GM13977 (cell line): Measurements from ENCODE around the gene UTP20.
A peak's percentile ranks its signal among the peaks of the same experiment; 100 is the strongest.

Source experiments
- DNase-seq: peaks from one replicate; pipeline ENCODE4 v3.0.0; 2012; ENCODE audit warnings: low spot score
- in situ Hi-C: fragments of 300-500 bp; cut with MboI; formaldehyde crosslinking; loops from one replicate; pipeline ENCODE4 v1.12.0; 2022; ENCODE audit warnings: low sequenced_read_pairs, low pct_unique_long_range_greater_than_20kb, mixed read lengths, inconsistent platforms; ENCODE audit not compliant: unreplicated experiment
- TF ChIP-seq, protein P1 (sequence below): IDR thresholded peaks from 2 replicates; pipeline ENCODE4 v1.5.1; 2012; ENCODE audit warnings: mild to moderate bottlenecking, control low read depth; ENCODE audit not compliant: insufficient read depth; ENCODE audit errors: extremely low read depth, missing control alignments

The UTP20 gene

DNA sequence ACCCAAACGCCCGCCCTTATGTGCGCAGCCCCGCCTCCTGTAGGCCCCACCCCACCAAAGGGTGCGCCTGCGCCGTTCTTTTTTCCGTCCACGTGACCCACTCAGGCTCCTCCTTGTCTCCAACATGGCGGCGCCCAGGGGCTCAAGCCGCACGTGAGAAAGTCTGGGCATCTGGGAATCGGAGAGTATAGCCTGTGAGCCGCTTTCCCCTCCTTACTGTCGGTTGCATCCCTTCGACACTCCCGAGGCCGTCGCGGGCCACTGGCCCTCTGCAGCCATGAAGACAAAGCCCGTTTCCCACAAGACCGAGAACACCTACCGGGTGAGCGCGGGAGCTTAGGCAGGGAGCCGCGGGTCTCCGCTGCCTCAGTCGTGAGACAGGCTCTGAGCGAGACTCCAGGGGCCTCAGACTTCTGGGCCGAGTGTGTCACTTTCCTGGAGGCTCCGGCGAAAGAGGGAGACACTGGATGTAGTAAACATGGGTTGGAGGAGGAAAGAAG, at the start of gene UTP20:
Gene UTP20 (plus strand): TSS at position 100 of the 500 bp plus-strand sequence. CDS start 178 bp downstream, at position 278.
- peak; percentile 89 for DNase-seq
- TF ChIP-seq, protein P1, sequence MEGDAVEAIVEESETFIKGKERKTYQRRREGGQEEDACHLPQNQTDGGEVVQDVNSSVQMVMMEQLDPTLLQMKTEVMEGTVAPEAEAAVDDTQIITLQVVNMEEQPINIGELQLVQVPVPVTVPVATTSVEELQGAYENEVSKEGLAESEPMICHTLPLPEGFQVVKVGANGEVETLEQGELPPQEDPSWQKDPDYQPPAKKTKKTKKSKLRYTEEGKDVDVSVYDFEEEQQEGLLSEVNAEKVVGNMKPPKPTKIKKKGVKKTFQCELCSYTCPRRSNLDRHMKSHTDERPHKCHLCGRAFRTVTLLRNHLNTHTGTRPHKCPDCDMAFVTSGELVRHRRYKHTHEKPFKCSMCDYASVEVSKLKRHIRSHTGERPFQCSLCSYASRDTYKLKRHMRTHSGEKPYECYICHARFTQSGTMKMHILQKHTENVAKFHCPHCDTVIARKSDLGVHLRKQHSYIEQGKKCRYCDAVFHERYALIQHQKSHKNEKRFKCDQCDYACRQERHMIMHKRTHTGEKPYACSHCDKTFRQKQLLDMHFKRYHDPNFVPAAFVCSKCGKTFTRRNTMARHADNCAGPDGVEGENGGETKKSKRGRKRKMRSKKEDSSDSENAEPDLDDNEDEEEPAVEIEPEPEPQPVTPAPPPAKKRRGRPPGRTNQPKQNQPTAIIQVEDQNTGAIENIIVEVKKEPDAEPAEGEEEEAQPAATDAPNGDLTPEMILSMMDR, result no peak
- in situ Hi-C loops, result no loop called here

DNA sequence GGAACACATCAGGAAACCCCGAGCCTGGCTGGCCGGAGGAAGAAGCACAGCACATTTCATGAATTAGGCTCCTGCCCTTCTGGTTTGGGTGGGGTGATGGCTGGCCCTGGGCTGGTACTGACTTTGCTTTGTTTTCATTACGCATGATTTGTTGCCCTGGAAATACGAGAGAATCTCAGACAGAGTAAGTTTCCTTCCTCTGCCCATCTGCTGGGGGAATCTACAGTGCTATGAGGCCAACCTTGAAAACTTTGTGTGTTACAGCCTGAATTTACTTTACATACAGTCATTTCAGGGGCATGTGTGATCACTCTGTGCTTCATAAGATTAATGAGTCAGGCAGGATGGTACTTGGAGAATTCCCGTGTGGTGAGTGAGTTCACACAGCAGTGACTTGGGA, 49.4 kb upstream of the UTP20 start:
- TF ChIP-seq, protein P1, result no peak
- in situ Hi-C loops, result no loop called here
- DNase-seq, result no peak

DNA sequence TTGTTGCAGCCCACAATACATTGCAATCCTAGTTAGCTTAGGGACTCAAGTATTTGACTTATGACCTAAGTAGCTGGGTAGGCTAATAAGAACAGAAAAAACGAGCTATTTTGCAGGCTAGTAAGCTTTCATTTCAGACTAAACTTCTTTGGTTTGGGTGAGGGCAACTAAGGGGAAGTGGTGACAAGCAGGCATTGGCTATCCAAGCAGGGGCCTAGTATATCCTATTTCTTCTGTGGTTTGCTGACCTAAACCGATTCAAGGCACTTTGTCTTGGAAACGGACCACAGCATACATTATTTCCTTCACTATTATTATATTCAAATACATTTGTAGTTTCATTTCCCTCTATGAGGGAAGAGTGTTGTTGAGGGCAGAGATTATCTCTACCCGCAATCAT, 48.3 kb upstream of the UTP20 start:
- in situ Hi-C loops, result no loop called here
- TF ChIP-seq, protein P1, result no peak
- DNase-seq, result no peak

DNA sequence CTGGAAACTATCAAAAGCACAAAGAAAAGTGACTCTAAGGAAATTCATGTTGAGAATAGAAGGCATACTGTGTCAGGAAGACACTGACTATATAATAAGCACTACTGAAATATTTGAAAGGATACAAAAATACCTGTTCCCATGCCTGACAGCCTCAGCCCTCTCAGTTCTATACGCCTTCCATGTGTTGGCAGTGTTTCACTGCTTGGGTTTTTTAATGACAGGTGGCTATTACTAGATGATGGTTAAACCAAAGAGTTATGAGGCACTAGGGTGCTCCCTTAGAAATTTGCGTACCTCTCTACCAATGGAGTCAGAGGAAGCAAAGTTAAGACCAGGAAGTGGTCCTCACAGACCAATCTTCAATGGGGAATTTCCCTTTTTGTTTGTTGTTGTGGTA, 44.2 kb upstream of the UTP20 start:
- TF ChIP-seq, protein P1, result no peak
- in situ Hi-C loops, result no loop called here
- no peak for DNase-seq

DNA sequence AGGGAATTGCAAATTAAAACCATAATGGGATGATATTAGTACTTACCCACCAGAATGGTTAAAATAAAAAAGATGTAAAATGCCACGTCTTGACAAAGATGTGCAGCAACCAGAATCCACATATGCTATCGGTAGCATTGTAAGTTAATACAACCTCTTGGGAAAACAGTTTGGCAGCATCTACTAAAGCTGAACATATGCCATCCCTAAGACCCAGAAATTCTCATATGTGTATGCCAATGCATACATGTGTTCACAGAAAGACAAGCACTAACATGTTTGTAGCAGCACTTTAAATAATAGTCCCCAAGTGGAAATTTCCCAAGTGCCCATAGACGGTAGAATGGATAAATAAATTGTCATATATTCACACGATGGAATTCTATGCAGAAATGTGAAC, 41.6 kb upstream of the UTP20 start:
- DNase-seq, result no peak
- TF ChIP-seq, protein P1, result no peak
- in situ Hi-C loops, result no loop called here

DNA sequence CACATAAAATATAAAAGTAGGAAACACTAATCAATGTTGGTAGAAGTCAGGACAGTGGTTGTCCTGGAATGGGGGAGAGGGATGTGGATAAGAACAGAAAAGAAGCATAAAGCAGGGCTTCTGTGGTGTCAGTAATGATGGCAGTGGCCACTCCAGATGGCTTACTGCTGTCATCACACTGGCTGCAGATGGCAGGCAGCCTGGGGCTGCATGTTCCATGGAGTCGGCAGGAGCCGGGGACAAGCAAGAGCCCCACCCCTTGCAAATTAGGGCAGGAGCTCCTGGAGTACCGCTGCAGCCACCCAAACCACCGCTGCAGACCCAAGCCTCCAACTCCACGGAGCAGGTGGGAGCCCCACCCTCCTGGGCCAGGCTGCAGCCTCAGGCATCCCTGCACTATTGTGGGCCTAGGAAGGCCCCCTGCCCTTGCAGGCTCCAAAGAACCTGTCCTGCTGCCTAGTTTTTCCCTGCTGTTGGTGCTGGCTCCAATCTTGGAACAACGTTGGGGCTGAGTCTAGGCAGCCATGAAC, 41.0 kb upstream of the UTP20 start:
- TF ChIP-seq, protein P1, result no peak
- in situ Hi-C loops, result no loop called here
- DNase-seq, result no peak
